Stimulated activated CD8-positive, alpha-beta memory T cell treated with anti-CD3 and anti-CD28 coated beads, Interleukin-12 subunit alpha, Interleukin-12 subunit beta, amount 100 ng/mL, for 1 hour (primary cell): Measurements from ENCODE around the gene PANX2.

Experiments used
- DNase-seq: peaks from one replicate; pipeline ENCODE4 v3.0.0-alpha.2; 2020; ENCODE audit warnings: low read depth

Gene PANX2

GRCh38 chr22:50171965-50172421, 1.5 kb downstream of the PANX2 start:
- DNase-seq: no peak

- no peak for DNase-seq
These were observed 2.9 kb downstream of the PANX2 start for GRCh38 chr22:50173311-50173982.

GRCh38 chr22:50173983-50174355, 3.4 kb downstream of the PANX2 start:
- DNase-seq: no peak

GRCh38 chr22:50174382-50175190, 4.1 kb downstream of the PANX2 start:
- DNase-seq: no peak

- no peak for DNase-seq
These were observed 4.6 kb downstream of the PANX2 start for GRCh38 chr22:50175191-50175461.

- DNase-seq: no peak
These were observed 5.7 kb downstream of the PANX2 start for GRCh38 chr22:50175921-50176849.

GRCh38 chr22:50176850-50177536, 6.5 kb downstream of the PANX2 start:
- DNase-seq: no peak

- DNase-seq: no peak
These were observed 7.3 kb downstream of the PANX2 start for GRCh38 chr22:50177537-50178470.

GRCh38 chr22:50178471-50178864, 7.9 kb downstream of the PANX2 start:
- no peak for DNase-seq

GRCh38 chr22:50178871-50179869, 8.6 kb downstream of the PANX2 start:
- no peak for DNase-seq

GRCh38 chr22:50179937-50180726, 9.6 kb downstream of the PANX2 start:
- no peak for DNase-seq

GRCh38 chr22:50180727-50181521, 10.4 kb downstream of the PANX2 start:
- DNase-seq: no peak

- DNase-seq: no peak
These were observed 11.9 kb downstream of the PANX2 start for GRCh38 chr22:50182176-50183081.

GRCh38 chr22:50183141-50183971, 12.8 kb downstream of the PANX2 start:
- DNase-seq: no peak

GRCh38 chr22:50184004-50184901, 13.7 kb downstream of the PANX2 start:
- DNase-seq: no peak
